OCI-LY3 (cell line): Measurements from ENCODE around the gene GPAT3.

Experiments
- H2AFZ ChIP-seq: fragments of 200-600, 300-600 bp; shearing (Covaris generic); 2 replicates; pipeline ENCODE4 v1.6.0; 2014; ENCODE audit warnings: antibody characterized with exemption, low read depth, low read length
- H3K27ac ChIP-seq: fragments of 200-600, 300-600 bp; sonication (generic); 2 replicates; pipeline ENCODE4 v1.5.1; 2014; ENCODE audit warnings: mild to moderate bottlenecking, low read length, moderate library complexity, mixed read lengths
- H3K27me3 ChIP-seq: fragments of 200-600, 300-600 bp; sonication (generic); 2 replicates; pipeline ENCODE4 v1.6.1; 2014; ENCODE audit warnings: low read depth, low read length, mixed read lengths
- H3K36me3 ChIP-seq: fragments of 200-600, 300-600 bp; sonication (generic); replicated peaks from 2 replicates; pipeline ENCODE3; 2014; ENCODE audit warnings: low read depth, low read length, mixed read lengths
- H3K4me1 ChIP-seq: fragments of 300-600, 200-600 bp; sonication (generic); 2 replicates; pipeline ENCODE4 v1.6.1; 2014; ENCODE audit warnings: low read length, mixed read lengths
- H3K4me2 ChIP-seq: fragments of 200-600, 300-600 bp; sonication (generic); 2 replicates; pipeline ENCODE4 v1.6.1; 2014; ENCODE audit warnings: low read length, mixed read lengths
- H3K4me3 ChIP-seq: fragments of 300-600, 200-600 bp; sonication (generic); 2 replicates; pipeline ENCODE4 v1.5.1; 2014; ENCODE audit warnings: antibody characterized with exemption, mild to moderate bottlenecking, low read length, moderate library complexity
- H3K79me2 ChIP-seq: fragments of 300-600, 200-600 bp; shearing (Covaris generic); 2 replicates; pipeline ENCODE4 v1.6.1; 2014; ENCODE audit warnings: mild to moderate bottlenecking, low read length, mixed read lengths
- H3K9ac ChIP-seq: fragments of 300-600, 200-600 bp; shearing (Covaris generic); 2 replicates; pipeline ENCODE4 v1.6.0; 2014; ENCODE audit warnings: mild to moderate bottlenecking, low read length, moderate library complexity
- H3K9me3 ChIP-seq: fragments of 200-600, 300-600 bp; shearing (Covaris generic); 2 replicates; pipeline ENCODE4 v1.6.1; 2014; ENCODE audit warnings: low read length, mixed read lengths; ENCODE audit not compliant: insufficient read depth
- H4K20me1 ChIP-seq: fragments of 200-600, 300-600 bp; sonication (generic); 2 replicates; pipeline ENCODE4 v1.6.1; 2016; ENCODE audit warnings: low read length, mixed read lengths; ENCODE audit not compliant: insufficient read depth
- EZH2phosphoT487 ChIP-seq: fragments of 200-600 bp; shearing (Covaris generic); IDR thresholded peaks from 2 replicates; pipeline ENCODE4 v1.6.1; 2018; ENCODE audit warnings: antibody characterized with exemption, mixed run types, low read depth
- TF ChIP-seq, protein P1 (sequence below): fragments of 200-600, 300-600 bp; sonication (generic); IDR thresholded peaks from 2 replicates; pipeline ENCODE4 v1.5.1; 2014; ENCODE audit warnings: antibody characterized with exemption, low read length, low read depth

The GPAT3 gene

DNA sequence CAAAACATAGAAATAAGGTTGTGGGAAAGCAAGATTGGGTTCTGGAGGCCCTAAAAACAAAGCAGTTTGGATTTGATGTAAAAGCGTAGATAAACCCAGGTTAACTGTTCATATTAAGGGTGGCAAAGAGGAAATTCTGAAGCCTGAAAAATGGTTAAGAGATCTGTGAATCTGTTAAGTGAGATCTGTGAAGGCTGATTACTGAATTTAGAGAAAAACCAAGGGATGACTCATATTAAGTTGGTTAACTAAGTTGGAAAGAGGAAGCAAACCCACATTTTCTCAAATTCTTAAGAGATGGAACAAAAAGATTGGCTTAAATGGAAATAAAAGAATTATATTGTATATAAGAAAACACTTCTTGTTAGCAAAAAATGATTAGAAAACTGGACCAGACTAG, 22.8 kb downstream of the GPAT3 start:
- Histone ChIP-seq H4K20me1 (no peaks in the 10 kb centered on the region), H3K79me2 (no peaks in the 10 kb centered on the region), H2AFZ (no peak overlapping the region), H3K27me3 (no peaks in the 10 kb centered on the region), H3K4me1 (peaks cover 18% of the 10 kb centered on the region), H3K9me3 (no peaks in the 10 kb centered on the region), H3K36me3 (no peaks in the 10 kb centered on the region), H3K27ac (peak overlapping the region; percentile 8; the same call in 1 of the 2 replicates), H3K4me2 (peak overlapping the region; percentile 45), H3K9ac (peak overlapping the region; percentile 7; the same call in 1 of the 2 replicates), H3K4me3 (no peak overlapping the region)
- no peak for TF ChIP-seq EZH2phosphoT487
- TF ChIP-seq, protein P1, sequence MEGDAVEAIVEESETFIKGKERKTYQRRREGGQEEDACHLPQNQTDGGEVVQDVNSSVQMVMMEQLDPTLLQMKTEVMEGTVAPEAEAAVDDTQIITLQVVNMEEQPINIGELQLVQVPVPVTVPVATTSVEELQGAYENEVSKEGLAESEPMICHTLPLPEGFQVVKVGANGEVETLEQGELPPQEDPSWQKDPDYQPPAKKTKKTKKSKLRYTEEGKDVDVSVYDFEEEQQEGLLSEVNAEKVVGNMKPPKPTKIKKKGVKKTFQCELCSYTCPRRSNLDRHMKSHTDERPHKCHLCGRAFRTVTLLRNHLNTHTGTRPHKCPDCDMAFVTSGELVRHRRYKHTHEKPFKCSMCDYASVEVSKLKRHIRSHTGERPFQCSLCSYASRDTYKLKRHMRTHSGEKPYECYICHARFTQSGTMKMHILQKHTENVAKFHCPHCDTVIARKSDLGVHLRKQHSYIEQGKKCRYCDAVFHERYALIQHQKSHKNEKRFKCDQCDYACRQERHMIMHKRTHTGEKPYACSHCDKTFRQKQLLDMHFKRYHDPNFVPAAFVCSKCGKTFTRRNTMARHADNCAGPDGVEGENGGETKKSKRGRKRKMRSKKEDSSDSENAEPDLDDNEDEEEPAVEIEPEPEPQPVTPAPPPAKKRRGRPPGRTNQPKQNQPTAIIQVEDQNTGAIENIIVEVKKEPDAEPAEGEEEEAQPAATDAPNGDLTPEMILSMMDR: no peak

GRCh38 chr4:83560523-83560922, 24.6 kb downstream of the GPAT3 start:
- no peaks in the 10 kb centered on the region for H3K36me3 ChIP-seq
- H3K4me1 ChIP-seq: peaks cover 18% of the 10 kb centered on the region
- no peaks in the 10 kb centered on the region for H3K27me3 ChIP-seq
- H4K20me1 ChIP-seq: no peaks in the 10 kb centered on the region
- no peaks in the 10 kb centered on the region for H3K79me2 ChIP-seq
- H3K4me3 ChIP-seq: no peak overlapping the region
- no peak overlapping the region for H3K4me2 ChIP-seq
- no peak overlapping the region for H3K27ac ChIP-seq
- no peaks in the 10 kb centered on the region for H3K9me3 ChIP-seq
- no peak overlapping the region for H3K9ac ChIP-seq
- TF ChIP-seq, protein P1: no peak
- no peak for TF ChIP-seq EZH2phosphoT487
- no peak overlapping the region for H2AFZ ChIP-seq

- Histone ChIP-seq H3K4me1 (peaks cover 18% of the 10 kb centered on the region), H2AFZ (no peak overlapping the region), H3K4me2 (no peak overlapping the region), H3K27me3 (no peaks in the 10 kb centered on the region), H3K9ac (no peak overlapping the region), H3K36me3 (no peaks in the 10 kb centered on the region), H3K9me3 (no peaks in the 10 kb centered on the region), H4K20me1 (no peaks in the 10 kb centered on the region), H3K4me3 (no peak overlapping the region), H3K79me2 (no peaks in the 10 kb centered on the region), H3K27ac (no peak overlapping the region)
- no peak for TF ChIP-seq EZH2phosphoT487
- TF ChIP-seq, protein P1: no peak
Observed at GRCh38 chr4:83561381-83561780, 25.5 kb downstream of the GPAT3 start.

DNA sequence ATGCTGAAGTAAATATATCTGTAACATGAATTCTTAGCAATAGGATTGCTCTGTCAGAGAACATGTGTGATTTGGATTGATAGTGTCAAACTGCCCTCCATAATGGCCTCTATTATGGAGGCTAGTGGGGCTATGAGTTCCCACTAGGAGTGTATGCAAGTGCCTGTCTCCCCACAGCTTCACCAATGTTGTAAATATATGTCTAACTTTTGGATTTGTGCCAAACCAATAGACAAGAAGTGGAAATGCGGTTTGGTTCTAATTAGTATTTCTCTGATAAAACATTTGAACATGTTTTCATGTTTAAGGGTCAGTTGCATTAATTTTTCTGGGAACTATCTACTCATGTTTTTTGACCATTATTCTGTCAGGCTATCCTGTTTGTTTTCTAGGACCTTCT, 28.1 kb downstream of the GPAT3 start:
- Histone ChIP-seq H3K27me3 (no peaks in the 10 kb centered on the region), H4K20me1 (no peaks in the 10 kb centered on the region)

More for the DNA sequence above, 28.1 kb downstream of the GPAT3 start:
- H3K36me3 ChIP-seq: no peaks in the 10 kb centered on the region
- H3K79me2 ChIP-seq: no peaks in the 10 kb centered on the region
- H3K9me3 ChIP-seq: no peaks in the 10 kb centered on the region
- H3K27ac ChIP-seq: no peak overlapping the region
- peaks cover 14% of the 10 kb centered on the region for H3K4me1 ChIP-seq
- H3K9ac ChIP-seq: no peak overlapping the region
- H3K4me2 ChIP-seq: no peak overlapping the region
- no peak overlapping the region for H3K4me3 ChIP-seq
- no peak for TF ChIP-seq EZH2phosphoT487
- TF ChIP-seq, protein P1: no peak
- no peak overlapping the region for H2AFZ ChIP-seq
